Loucy (cell line): ENCODE measurements around the gene ZSCAN5B.

Source experiments
- H2AFZ ChIP-seq: fragments of 200-600 bp; sonication (generic); 2 replicates; pipeline ENCODE4 v1.6.0; 2016; ENCODE audit warnings: antibody characterized with exemption, mild to moderate bottlenecking, low read length, moderate library complexity
- H3F3A ChIP-seq: fragments of 200-600 bp; 2 replicates; pipeline ENCODE4 v1.6.0; 2016; ENCODE audit warnings: antibody characterized with exemption, low read depth, mild to moderate bottlenecking
- H3K27me3 ChIP-seq: fragments of 200-600 bp; sonication (generic); 2 replicates; pipeline ENCODE4 v1.6.1; 2014; ENCODE audit warnings: low read length, mild to moderate bottlenecking; ENCODE audit not compliant: insufficient read depth, poor library complexity, severe bottlenecking
- H3K36me3 ChIP-seq: fragments of 200-600 bp; sonication (generic); 2 replicates; pipeline ENCODE4 v1.6.1; 2016; ENCODE audit warnings: low read length; ENCODE audit not compliant: insufficient read depth
- H3K4me1 ChIP-seq: fragments of 200-600 bp; sonication (generic); 2 replicates; pipeline ENCODE4 v1.5.1; 2014; ENCODE audit warnings: low read length, mild to moderate bottlenecking; ENCODE audit not compliant: insufficient read depth, poor library complexity, severe bottlenecking
- H3K4me2 ChIP-seq: fragments of 200-600 bp; sonication (generic); 2 replicates; pipeline ENCODE4 v1.6.0; 2014; ENCODE audit warnings: antibody characterized with exemption, low read length, low read depth, mild to moderate bottlenecking; ENCODE audit not compliant: poor library complexity, severe bottlenecking
- H3K4me3 ChIP-seq: fragments of 200-600 bp; sonication (generic); 2 replicates; pipeline ENCODE4 v1.5.1; 2014; ENCODE audit warnings: low read length, mild to moderate bottlenecking, mixed read lengths; ENCODE audit not compliant: poor library complexity, severe bottlenecking
- H3K79me2 ChIP-seq: fragments of 200-600 bp; sonication (generic); 2 replicates; pipeline ENCODE4 v1.6.1; 2014; ENCODE audit warnings: low read length; ENCODE audit not compliant: insufficient read depth
- H3K9ac ChIP-seq: fragments of 200-600 bp; sonication (generic); 2 replicates; pipeline ENCODE4 v1.6.0; 2014; ENCODE audit warnings: mild to moderate bottlenecking, low read depth, low read length, moderate library complexity; ENCODE audit not compliant: poor library complexity, severe bottlenecking
- H3K9me2 ChIP-seq: fragments of 200-600 bp; sonication (generic); replicated peaks from 2 replicates; pipeline ENCODE4 v1.6.1; 2016; ENCODE audit warnings: low read depth, low read length, mixed read lengths
- H3K9me3 ChIP-seq: fragments of 200-600 bp; sonication (generic); 2 replicates; pipeline ENCODE4 v1.6.1; 2014; ENCODE audit warnings: mild to moderate bottlenecking, antibody characterized with exemption, low read length, low read depth; ENCODE audit not compliant: insufficient read depth
- H4K20me1 ChIP-seq: fragments of 200-600 bp; sonication (generic); 2 replicates; pipeline ENCODE4 v1.6.0; 2014; ENCODE audit warnings: antibody characterized with exemption, low read length, mild to moderate bottlenecking; ENCODE audit not compliant: insufficient read depth, poor library complexity, severe bottlenecking
- CTCF ChIP-seq: fragments of 200-600 bp; sonication (generic); conservative IDR thresholded peaks from 2 replicates; pipeline ENCODE4 v1.5.1; 2014; ENCODE audit warnings: mild to moderate bottlenecking, antibody characterized with exemption, low read length
- EZH2phosphoT487 ChIP-seq: fragments of 200-600 bp; IDR thresholded peaks from 2 replicates; pipeline ENCODE4 v1.6.1; 2018; ENCODE audit warnings: antibody characterized with exemption, mild to moderate bottlenecking, moderate library complexity, borderline replicate concordance

ZSCAN5B gene

GRCh38 chr19:56142087-56142787, 55.3 kb downstream of the ZSCAN5B start:
- H3K9ac ChIP-seq, result peak overlapping the region; percentile 77

GRCh38 chr19:56141417-56141993, 56.1 kb downstream of the ZSCAN5B start:
- peak overlapping the region; percentile 77 for H3K9ac ChIP-seq
- H3F3A ChIP-seq, result peaks cover 3% of the 10 kb centered on the region; the same call in 1 of the 2 replicates

More at GRCh38 chr19:56142087-56142787, 55.3 kb downstream of the ZSCAN5B start:
- TF ChIP-seq CTCF (no peak), EZH2phosphoT487 (no peak)
- peaks cover 39% of the 10 kb centered on the region for H3K4me1 ChIP-seq
- peak overlapping the region; percentile 46; the same call in 1 of the 2 replicates for H2AFZ ChIP-seq
- no peaks in the 10 kb centered on the region for H3K9me2 ChIP-seq
- H3K4me3 ChIP-seq, result peak overlapping the region; percentile 85
- no peaks in the 10 kb centered on the region for H3K27me3 ChIP-seq
- peak overlapping the region; percentile 87 for H3K4me2 ChIP-seq
- peaks cover 41% of the 10 kb centered on the region for H3K79me2 ChIP-seq
- H3K9me3 ChIP-seq, result no peaks in the 10 kb centered on the region
- H3K36me3 ChIP-seq, result 0 out of 2 replicates have a peak, but pooled peaks cover 3% of the 10 kb centered on the region
- peaks cover 3% of the 10 kb centered on the region; the same call in 1 of the 2 replicates for H3F3A ChIP-seq
- H4K20me1 ChIP-seq, result peaks cover 23% of the 10 kb centered on the region

More at GRCh38 chr19:56141417-56141993, 56.1 kb downstream of the ZSCAN5B start:
- Histone ChIP-seq H4K20me1 (peaks cover 23% of the 10 kb centered on the region), H3K4me2 (peak overlapping the region; percentile 87), H3K79me2 (peaks cover 41% of the 10 kb centered on the region), H3K9me2 (no peaks in the 10 kb centered on the region), H3K4me1 (peaks cover 39% of the 10 kb centered on the region), H3K27me3 (no peaks in the 10 kb centered on the region), H3K4me3 (peak overlapping the region; percentile 85), H2AFZ (peak overlapping the region; percentile 46; the same call in 1 of the 2 replicates), H3K36me3 (no peaks in the 10 kb centered on the region), H3K9me3 (no peaks in the 10 kb centered on the region)
- TF ChIP-seq CTCF, result no peak
- no peak for TF ChIP-seq EZH2phosphoT487
